Panc1 (cell line): ENCODE results near the gene MIF4GD. TPM values are rescaled to one million over a fixed set of nuclear protein-coding genes. Genes with fewer than 3 reads are reported as not detected.

ENCODE experiments used
- ATAC-seq: fragments of 200-7000 bp; cut with Tn5 transposase; 2 replicates; pipeline ENCODE4 v1.9.1; 2020; ENCODE audit warnings: mild to moderate bottlenecking, moderate library complexity
- BruUV-seq: library from RNA; stranded (reverse); fragments of 400-500 nt; replicated peaks from 2 replicates; lab custom pipeline; 2021; lab: Mats Ljungman, UMichigan
- CTCF ChIA-PET: fragments of 300-600 bp; sonication (Branson Sonifier 250); formaldehyde crosslinking; loops from one replicate; lab custom pipeline; 2022; ENCODE audit warnings: antibody characterized with exemption; lab: Charles Lee
- POLR2A ChIA-PET: fragments of 300-600 bp; sonication (Branson Sonifier 250); formaldehyde crosslinking; loops from one replicate; lab custom pipeline; 2022; ENCODE audit warnings: antibody characterized with exemption; lab: Charles Lee
- DNase-seq: peaks from one replicate; pipeline ENCODE4 v3.0.0-alpha.2; 2010; ENCODE audit warnings: low read depth, low spot score
- H3K27ac ChIP-seq: 2 replicates; pipeline ENCODE4 v1.5.1; 2011; ENCODE audit warnings: mild to moderate bottlenecking, low read length, inconsistent platforms
- H3K27me3 ChIP-seq: fragments of 200-500 bp; sonication (Bioruptor generic); 2 replicates; pipeline ENCODE4 v1.6.0; 2014; ENCODE audit warnings: low read length, inconsistent platforms; ENCODE audit not compliant: control insufficient read depth, insufficient read depth
- H3K36me3 ChIP-seq: fragments of 200-500 bp; sonication (Bioruptor generic); 2 replicates; pipeline ENCODE4 v1.5.1; 2014; ENCODE audit warnings: inconsistent platforms, mild to moderate bottlenecking, low read length, moderate library complexity; ENCODE audit not compliant: control insufficient read depth, insufficient read depth
- H3K4me1 ChIP-seq: 2 replicates; pipeline ENCODE4 v1.5.1; 2011; ENCODE audit warnings: inconsistent platforms, mild to moderate bottlenecking, low read length, moderate library complexity; ENCODE audit not compliant: control insufficient read depth, insufficient read depth
- H3K4me3 ChIP-seq, 2 experiments: 2 replicates each; pipeline ENCODE4 v1.5.1; 2011 to 2012; ENCODE audit warnings: low read depth in 2 of 2, low read length in 2 of 2, mild to moderate bottlenecking in 2 of 2, inconsistent platforms in 1 of 2, moderate library complexity in 1 of 2
- H3K9me3 ChIP-seq: fragments of 200-500 bp; sonication (Bioruptor generic); 2 replicates; pipeline ENCODE4 v1.5.1; 2014; ENCODE audit warnings: low read depth, mild to moderate bottlenecking, inconsistent platforms, low read length, moderate library complexity; ENCODE audit not compliant: control insufficient read depth, insufficient read depth
- CTCF ChIP-seq: fragments of 450-650 bp; IDR thresholded peaks from 2 replicates; pipeline ENCODE4 v1.5.1; 2017; ENCODE audit warnings: mild to moderate bottlenecking
- POLR2AphosphoS5 ChIP-seq: IDR thresholded peaks from 2 replicates; pipeline ENCODE4 v1.6.1; 2012; ENCODE audit warnings: mild to moderate bottlenecking, low read depth, low read length, moderate library complexity
- REST ChIP-seq, 2 experiments: IDR thresholded peaks; 2 replicates each; pipeline ENCODE4 v1.6.1; 2011 to 2012; ENCODE audit warnings: low read depth in 2 of 2, control low read depth in 1 of 2, low read length in 1 of 2, mild to moderate bottlenecking in 1 of 2, moderate library complexity in 1 of 2; ENCODE audit not compliant: insufficient read depth in 1 of 2
- SIN3A ChIP-seq: IDR thresholded peaks from 2 replicates; pipeline ENCODE4 v1.6.1; 2012; ENCODE audit warnings: low read depth, mild to moderate bottlenecking, low read length, moderate library complexity, borderline replicate concordance; ENCODE audit not compliant: insufficient read depth
- TCF7L2 ChIP-seq: IDR thresholded peaks from 2 replicates; pipeline ENCODE4 v1.6.1; 2011; ENCODE audit warnings: mild to moderate bottlenecking, low read depth, low read length, inconsistent platforms
- in situ Hi-C: cut with HindIII; loops from 2 replicates; pipeline ENCODE4 v1.10.0; 2016; ENCODE audit warnings: low sequenced_read_pairs, low pct_unique_long_range_greater_than_20kb
- intact Hi-C: fragments of 100-400 bp; cut with micrococcal nuclease; formaldehyde crosslinking; loops from one replicate; pipeline ENCODE4 v1.10.0; 2022; ENCODE audit not compliant: unreplicated experiment
- total RNA-seq: library from RNA; stranded (reverse); gene quantifications from one replicate; pipeline ENCODE4 v1.2.1, GENCODE V29; 2021; ENCODE audit not compliant: unreplicated experiment

The MIF4GD gene
- total RNA-seq, 1 experiment from 2014 or later, result 34.4 TPM

DNA sequence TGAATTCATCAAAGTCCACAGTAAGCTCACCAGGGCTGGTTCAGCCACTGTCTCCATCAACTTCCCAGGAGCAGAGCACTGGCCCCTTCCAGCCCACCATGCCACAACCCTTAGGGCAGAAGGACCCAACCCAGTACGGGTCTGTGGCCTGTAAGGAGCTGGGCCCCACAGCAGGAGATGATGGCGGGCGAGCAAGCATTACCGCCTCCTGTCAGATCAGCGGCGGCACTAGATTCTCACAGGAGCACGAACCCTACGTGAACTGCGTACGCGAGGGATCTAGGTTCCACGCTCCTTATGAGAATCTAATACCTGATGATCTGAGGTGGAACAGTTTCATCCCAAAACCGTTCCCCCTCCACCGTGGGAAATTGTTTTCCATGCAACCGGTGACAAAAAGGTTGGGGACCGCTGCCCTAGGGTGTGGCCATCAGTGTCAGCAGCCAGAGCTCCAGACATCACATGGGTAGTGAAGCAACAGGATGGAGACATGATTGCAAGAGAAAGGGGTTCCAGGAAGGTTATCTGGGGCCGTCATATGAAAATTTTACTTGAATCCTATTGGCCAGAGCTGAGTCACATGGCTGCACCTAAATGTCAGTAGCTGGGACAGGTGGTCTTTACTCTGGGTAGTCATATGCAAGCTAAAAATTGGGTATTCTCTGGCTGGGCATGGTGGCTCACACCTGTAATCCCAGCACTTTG lies 30.6 kb upstream of the MIF4GD start:
- Histone ChIP-seq H3K9me3 (no peaks in the 10 kb centered on the region), H3K27me3 (no peaks in the 10 kb centered on the region), H3K36me3 (no peaks in the 10 kb centered on the region), H3K4me1 (no peaks in the 10 kb centered on the region), H3K27ac (no peak overlapping the region), H3K4me3 (no peak overlapping the region)
- intact Hi-C loops, result no loop called here
- DNase-seq (no peak), ATAC-seq (no peak)
- ChIA-PET POLR2A (no interaction called here), CTCF (interaction anchor here (0.6 kb wide), 1 partner anchor 105 kb away, joined by 4 read pairs; no protein-coding TSS in a partner anchor)
- in situ Hi-C loops, result no loop called here
- no TSS peak for BruUV-seq
- TF ChIP-seq REST (IDR thresholded peaks at IDR 0.05; ENCODE audit: insufficient read depth in 1 of 2, low read depth in 2 of 2, low read length in 1 of 2), result no peak
- no peak for TF ChIP-seq CTCF
- TF ChIP-seq POLR2AphosphoS5, result no peak
- no peak for TF ChIP-seq TCF7L2
- no peak for TF ChIP-seq SIN3A

DNA sequence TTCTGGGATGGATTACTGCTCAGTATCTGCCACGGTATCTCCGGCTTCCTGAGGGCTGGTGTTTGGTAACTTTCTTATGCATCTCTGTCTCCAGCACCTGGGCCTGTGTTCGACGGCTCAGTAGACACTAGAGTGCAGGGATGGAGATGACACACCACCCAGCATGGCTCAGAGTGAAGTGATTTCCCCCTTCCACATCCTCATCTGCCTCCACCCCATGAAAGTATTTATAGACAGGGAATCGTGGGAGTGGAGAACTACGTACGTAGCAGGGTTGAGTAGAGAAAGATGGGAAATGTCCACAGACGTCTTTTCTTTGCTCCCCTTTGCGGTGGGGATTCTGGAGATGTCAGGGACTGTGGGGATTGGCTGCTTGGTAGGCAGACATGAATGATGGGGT lies 30.0 kb upstream of the MIF4GD start:
- DNase-seq, result no peak
- BruUV-seq, result no TSS peak
- H3K27ac ChIP-seq, result no peak overlapping the region
- TF ChIP-seq TCF7L2 (no peak), SIN3A (no peak), POLR2AphosphoS5 (no peak), CTCF (no peak), REST (IDR thresholded peaks at IDR 0.05; ENCODE audit: insufficient read depth in 1 of 2, low read depth in 2 of 2, low read length in 1 of 2) (no peak)
- no peak overlapping the region for H3K4me3 ChIP-seq
- CTCF ChIA-PET, result interaction anchor here (0.6 kb wide), 1 partner anchor 106 kb away, joined by 4 read pairs; no protein-coding TSS in a partner anchor
- H3K27me3 ChIP-seq, result no peaks in the 10 kb centered on the region
- in situ Hi-C loops (no loop called here), intact Hi-C loops (no loop called here)
- POLR2A ChIA-PET, result no interaction called here
- ATAC-seq, result no peak
- H3K36me3 ChIP-seq, result no peaks in the 10 kb centered on the region
- no peaks in the 10 kb centered on the region for H3K9me3 ChIP-seq
- H3K4me1 ChIP-seq, result no peaks in the 10 kb centered on the region
